HG03095 (cell line): ENCODE data around the gene SLCO2A1.

ENCODE experiments used
- ATAC-seq: cut with Tn5 transposase; IDR thresholded peaks from one replicate; pipeline ENCODE4 v1.9.1; 2021; ENCODE audit warnings: moderate library complexity; ENCODE audit not compliant: unreplicated experiment

The SLCO2A1 gene

GRCh38 chr3:133956353-133956752 lies 73.4 kb downstream of the SLCO2A1 start:
- ATAC-seq, result no peak

DNA sequence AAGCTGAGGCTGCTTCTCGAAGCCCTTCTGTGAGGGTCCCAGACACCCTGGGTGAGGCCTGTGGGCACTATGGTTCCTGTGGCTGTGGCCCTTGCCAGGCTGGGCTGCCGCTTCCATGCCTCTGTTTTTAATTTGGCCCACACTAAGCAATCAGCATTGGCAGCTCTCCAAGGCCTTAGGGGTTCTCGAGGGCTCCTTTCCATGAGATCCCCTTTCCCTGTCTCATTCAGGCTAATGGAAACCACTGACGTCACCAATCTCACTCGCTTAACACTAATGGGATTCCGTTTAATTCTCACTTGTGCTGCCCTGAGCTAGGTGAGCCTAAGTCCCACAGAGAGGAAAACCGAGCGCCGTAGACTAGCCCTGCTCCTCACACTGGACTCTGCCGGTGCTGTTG lies 73.8 kb downstream of the SLCO2A1 start:
- no peak for ATAC-seq

DNA sequence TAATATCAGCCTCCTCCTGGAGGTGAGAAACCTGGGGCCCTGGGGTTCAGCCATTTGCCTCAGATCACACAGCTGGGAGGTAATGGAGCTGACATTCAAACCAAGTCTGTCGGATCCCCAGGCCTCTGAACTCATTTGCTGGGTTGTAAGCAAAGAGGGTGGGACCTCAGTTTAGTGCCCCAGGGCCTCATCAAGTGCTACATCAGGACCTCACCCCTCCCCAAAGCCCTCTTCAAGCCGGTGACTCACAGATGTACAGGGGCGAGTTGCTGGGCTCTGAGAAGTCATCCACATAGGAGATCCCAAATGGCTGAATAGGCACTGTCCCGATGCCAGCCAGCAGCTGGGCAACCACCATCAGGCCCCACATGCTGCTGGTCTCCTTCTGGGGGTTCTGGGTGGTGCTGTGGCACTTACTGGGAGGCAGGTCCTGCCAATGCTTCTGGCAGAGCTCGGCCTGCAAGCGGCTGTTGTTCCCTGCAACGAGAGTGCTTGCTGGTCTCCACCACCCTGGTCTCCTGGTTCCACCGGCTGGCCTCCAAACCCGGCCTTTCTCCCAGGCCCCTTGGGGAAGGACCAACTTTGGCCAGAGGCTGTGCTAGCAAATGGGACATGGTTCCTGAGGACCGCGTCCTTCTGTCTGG lies 74.9 kb downstream of the SLCO2A1 start:
- ATAC-seq, result no peak

DNA sequence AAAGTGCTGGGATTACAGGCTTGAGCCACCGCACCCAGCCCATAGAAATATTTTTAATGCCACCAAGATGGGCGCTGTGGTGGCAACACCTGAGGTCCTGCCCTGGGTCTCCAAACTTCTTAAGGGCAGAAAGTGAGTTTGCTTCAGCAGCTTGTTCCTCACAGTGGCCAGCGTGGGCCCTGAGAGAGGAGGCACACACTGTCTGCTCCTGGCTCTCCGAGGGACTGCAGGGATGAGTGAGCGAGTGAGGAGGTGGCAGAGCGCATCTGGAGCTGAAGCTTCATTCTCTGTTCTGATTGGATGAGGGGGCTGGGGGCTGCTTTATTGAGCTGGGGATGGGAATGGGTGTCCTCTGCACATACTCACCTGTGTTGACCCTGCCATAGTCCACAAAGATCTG lies 76.4 kb downstream of the SLCO2A1 start:
- ATAC-seq, result no peak

GRCh38 chr3:133949438-133949837 lies 80.3 kb downstream of the SLCO2A1 start:
- no peak for ATAC-seq

DNA sequence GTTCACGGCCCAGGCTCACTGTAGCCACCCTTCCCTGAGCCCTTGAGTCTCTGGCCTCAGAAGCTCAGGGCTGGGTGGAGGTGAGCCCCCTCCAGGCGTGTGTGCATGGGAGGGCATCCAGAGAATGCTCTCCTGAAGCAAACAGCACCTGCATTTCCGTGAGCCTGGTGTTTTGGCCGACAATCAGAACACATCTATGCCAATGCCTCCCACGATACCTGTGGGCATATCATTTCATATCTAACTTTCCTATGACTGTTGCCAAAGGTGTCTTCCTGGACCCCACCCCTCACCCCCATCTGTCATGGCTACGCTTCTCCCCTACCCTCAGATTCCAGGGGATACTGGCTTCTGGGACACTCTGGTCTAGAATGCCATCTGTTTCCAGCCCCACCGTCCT lies 80.7 kb downstream of the SLCO2A1 start:
- ATAC-seq, result no peak

DNA sequence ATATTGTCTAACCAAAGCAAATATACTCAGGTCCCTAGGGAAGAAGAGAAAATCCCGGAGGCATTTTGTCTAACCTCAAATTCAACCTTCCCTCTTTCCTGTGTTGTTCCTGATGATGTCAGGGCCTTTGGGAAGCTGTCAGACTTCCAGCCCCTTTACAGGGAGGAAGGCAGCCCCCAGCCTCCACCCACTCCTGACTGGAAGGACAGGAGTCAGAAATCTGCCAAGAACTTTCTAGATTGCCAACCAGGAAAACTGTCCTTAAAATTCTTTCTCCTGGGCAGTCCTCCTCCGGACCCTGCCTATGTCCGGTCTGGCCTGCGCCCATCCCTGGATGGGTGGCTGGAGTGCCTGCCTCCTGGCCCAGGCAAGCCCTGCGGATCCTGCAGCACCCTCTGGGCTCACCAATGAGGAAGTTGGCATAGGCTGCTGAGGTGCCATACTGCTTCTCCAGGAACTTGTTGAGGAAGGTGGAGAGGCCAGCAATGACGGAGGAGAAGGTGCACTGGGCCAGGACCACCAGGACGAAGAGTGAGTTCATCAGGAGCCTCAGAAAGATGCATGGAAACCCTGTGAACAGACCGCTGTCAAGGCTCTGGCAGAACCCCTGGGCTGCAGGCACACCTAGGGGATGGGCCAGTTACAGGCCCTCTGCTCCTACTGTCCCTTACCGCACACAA lies 81.5 kb downstream of the SLCO2A1 start:
- ATAC-seq, result no peak

- no peak for ATAC-seq
Observed at GRCh38 chr3:133945381-133946095, 84.2 kb downstream of the SLCO2A1 start.

GRCh38 chr3:133944641-133945380 lies 84.9 kb downstream of the SLCO2A1 start:
- no peak for ATAC-seq

DNA sequence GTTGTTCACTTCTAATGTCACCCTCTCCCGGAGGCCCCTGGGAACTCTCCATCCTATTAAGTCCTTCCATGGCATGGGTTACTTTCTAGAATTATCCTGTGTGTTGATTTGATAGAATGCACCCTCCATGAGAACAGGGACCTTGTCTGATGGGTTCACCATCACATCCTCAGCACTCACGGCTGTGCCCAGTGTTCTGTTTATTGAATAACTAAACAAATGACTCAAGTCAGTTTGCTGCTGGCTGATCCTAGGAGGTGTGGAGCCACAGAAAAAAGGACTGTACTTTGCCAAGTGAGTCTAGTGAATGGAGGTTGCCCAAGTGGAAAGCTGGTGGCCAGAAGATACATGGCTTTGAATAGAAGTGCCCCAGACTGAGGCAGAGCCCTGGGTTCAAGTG lies 85.5 kb downstream of the SLCO2A1 start:
- ATAC-seq, result no peak

GRCh38 chr3:133943639-133944141 lies 86.0 kb downstream of the SLCO2A1 start:
- ATAC-seq, result no peak

- ATAC-seq, result no peak
Observed at GRCh38 chr3:133943031-133943535, 86.6 kb downstream of the SLCO2A1 start.

DNA sequence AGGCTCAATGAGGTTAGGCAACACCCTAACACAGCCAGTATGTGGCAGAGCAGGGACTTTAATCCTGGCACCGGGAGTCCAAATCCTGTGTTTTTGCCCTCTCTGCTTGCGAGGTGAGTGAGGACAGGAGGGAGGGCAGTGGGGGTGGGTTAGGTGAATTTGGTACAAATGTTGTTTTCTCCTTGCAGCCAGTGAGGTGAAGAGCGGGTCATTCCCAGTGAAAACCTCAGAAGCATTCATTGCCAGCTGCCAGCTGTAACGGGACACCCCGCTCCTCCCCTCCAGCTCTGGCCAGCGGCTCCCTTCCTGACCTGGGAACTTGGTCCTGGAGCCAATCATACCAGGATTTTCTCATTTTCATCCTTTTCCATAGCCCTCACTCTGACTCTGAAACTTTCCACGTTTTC lies 88.3 kb downstream of the SLCO2A1 start:
- ATAC-seq, result no peak

- no peak for ATAC-seq
Observed at GRCh38 chr3:133940536-133940935, 89.2 kb downstream of the SLCO2A1 start.

DNA sequence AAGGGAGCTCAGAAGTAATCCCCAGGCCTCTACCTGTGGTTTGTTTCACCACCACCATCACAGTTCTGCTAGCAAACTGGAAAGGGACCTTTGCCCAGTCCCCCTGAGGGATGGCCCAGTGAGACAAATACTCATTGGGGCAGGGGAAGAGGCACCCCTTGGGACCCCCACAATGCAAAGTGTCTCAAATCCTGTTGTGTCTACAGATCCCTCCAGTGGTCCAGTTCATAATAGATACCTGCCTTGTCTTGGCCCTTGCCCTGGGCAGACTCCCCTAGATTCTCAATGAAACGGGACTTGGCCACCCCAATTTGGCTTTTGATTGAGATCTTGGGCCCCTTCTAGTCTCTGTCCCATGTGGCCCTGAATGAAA lies 90.3 kb downstream of the SLCO2A1 start:
- no peak for ATAC-seq

DNA sequence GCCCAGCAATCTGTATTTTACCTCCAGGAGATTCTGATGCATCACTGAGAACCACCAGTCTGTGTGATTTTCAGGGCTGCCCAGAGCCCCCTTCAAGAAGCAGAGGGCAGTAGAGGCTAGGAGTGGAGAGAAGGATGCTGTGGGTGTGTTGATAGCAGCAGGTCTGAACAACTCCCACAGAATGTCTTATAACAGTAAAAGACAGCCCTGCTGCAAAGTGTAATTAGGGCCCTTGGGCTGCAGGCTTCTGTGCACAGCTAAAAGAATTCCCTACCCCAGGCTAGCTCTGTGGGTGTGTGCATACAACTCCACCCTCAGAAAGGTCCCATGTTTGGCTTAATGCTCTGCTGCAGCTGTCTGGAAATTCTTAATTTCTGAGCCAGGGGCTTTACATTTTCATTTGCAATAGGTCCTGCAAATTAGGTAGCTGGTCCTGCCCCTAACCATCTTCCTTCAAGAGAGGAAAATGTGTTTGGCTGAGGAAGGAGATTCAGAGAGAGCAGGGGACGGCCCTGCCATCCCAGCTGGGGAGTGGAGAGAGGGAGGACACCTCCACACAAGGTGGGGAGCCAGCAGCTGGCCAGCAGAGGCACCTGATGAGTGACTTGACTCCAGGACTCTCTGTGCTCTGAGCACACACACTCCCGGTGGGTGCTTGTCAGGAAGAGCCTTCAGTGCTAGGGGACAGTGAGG lies 90.8 kb downstream of the SLCO2A1 start:
- ATAC-seq, result no peak

DNA sequence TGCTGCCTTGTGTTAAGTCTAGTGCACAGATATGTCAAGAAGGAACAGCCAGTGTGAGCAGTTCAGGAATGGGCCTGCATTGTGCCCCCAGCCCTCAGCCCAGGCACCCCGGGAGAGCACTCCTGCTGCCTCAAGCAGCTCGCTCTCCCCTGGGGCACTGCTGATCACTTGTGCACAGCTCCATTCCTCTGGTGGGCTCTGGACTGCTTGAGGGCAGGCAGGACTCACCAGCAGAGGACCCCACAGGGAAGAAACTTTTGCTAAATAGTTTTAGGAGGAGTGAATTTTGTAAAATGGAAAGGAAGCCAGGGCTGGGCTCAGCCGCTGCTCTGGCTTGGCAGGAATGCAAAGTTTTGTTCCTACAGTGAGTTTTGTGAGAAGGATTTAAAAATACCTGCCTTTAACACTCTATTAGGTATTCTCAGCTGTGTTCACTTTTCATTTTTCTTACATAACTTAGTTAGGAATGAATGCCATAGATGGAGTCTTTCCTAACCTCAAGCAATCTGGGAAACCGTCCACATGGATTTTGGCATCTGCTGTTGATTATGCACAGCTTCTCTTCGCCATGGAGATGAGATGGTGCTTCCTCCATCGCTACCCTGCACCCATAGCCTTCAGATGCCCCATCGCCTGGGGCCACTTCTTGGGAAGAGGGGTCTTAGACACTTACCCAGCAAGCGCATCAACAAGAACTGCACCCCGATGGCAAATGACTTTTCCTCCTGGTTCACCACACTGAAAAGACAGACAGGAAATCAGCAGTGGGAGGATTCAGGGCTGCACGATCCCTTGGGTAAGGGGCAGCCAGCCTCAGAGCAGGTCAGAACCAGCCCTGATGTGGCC lies 91.7 kb downstream of the SLCO2A1 start:
- ATAC-seq, result no peak

DNA sequence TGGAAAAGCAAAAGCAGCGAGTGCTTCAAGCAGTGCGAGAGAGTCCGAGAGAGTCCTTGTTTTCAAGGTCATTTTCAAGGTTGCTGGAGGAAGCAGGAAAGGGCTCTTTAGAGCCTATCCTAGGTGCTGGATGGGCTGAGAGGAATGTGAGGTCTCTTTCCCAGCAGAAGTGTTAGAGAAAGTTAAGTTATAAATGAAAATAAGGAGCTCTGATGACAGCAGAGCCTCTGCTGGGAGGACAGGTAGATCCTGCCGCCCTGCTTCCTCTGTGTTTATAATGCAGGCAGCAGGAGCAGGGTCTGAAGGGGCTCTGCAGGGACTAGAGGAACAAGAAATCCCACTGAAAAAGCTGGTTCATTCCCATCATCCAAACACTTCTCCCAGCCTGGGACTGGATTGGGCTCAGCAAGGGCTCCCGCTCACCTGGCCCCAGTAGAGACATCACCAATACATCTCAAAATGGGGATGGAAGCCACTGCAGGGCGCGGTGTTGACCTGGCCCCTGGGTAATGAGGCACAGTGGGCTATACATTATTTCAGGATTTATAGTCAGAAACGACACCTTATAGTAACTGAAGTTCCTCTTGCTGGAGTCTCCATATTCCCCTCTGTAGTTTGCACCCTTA lies 92.6 kb downstream of the SLCO2A1 start:
- ATAC-seq, result no peak
